ENCODE measurements around the gene CALML5.

The CALML5 gene

DNA sequence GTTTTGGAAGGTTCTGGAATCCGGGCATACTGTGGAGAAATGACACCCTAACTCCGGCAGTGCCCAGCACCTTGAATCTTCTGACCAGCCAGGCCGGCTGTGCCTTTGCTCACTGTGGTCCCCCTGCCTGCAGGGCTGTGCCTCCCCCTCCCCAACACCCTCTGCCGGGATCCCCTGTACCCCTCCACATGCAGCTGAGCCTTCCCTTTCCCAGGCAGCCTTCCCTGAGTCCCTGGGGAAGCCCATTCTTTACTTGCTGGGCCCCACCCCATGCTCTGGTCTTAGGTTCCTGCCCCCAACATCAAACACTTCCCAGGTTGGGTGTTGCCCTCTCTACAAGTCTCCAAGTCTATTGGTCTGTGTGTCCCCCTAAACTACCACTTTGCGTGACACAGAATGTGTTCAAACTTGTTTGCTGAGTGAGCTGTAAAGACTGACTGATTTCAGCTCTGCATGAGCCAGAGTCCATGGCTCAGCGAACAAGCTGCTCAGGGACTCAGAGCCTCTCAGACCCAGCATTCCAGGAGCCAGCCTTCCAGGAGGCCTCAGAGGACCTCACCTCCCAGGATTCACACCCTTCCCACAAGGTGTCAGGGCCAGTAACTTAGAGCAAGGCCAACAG is 31.6 kb downstream of the CALML5 start:
- no peak for TF ChIP-seq EZH2 (IDR thresholded peaks at IDR 0.05; ENCODE audit: borderline replicate concordance, low read depth, low read length, severe bottlenecking)
- TF ChIP-seq, protein P1, sequence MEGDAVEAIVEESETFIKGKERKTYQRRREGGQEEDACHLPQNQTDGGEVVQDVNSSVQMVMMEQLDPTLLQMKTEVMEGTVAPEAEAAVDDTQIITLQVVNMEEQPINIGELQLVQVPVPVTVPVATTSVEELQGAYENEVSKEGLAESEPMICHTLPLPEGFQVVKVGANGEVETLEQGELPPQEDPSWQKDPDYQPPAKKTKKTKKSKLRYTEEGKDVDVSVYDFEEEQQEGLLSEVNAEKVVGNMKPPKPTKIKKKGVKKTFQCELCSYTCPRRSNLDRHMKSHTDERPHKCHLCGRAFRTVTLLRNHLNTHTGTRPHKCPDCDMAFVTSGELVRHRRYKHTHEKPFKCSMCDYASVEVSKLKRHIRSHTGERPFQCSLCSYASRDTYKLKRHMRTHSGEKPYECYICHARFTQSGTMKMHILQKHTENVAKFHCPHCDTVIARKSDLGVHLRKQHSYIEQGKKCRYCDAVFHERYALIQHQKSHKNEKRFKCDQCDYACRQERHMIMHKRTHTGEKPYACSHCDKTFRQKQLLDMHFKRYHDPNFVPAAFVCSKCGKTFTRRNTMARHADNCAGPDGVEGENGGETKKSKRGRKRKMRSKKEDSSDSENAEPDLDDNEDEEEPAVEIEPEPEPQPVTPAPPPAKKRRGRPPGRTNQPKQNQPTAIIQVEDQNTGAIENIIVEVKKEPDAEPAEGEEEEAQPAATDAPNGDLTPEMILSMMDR (IDR thresholded peaks at IDR 0.05; ENCODE audit: borderline replicate concordance, extremely low read depth, low read length, poor library complexity, severe bottlenecking), result no peak
- no peaks in the 10 kb centered on the region; the same call in 1 of the 2 replicates for H4K20me1 ChIP-seq (ENCODE audit: insufficient read depth, low read length)
- H3K27me3 ChIP-seq (ENCODE audit: insufficient read depth, low read length, poor library complexity), result no peaks in the 10 kb centered on the region
- DNase-seq (no peak), ATAC-seq (ENCODE audit: insufficient read depth, low read depth) (no peak)
- no peak overlapping the region for H3K4me2 ChIP-seq (ENCODE audit: insufficient read depth, low read length)
- peaks cover 3% of the 10 kb centered on the region for H3K9me3 ChIP-seq (ENCODE audit: insufficient read depth, low read length, severe bottlenecking)
- no peak overlapping the region for H3K9ac ChIP-seq (ENCODE audit: low read depth, low read length)
- no peaks in the 10 kb centered on the region for H3K4me1 ChIP-seq (ENCODE audit: insufficient read depth, low read length)
- no peaks in the 10 kb centered on the region for H3K36me3 ChIP-seq (ENCODE audit: insufficient read depth, low read length)
- no peaks in the 10 kb centered on the region for H3K79me2 ChIP-seq (ENCODE audit: insufficient read depth, low read length)
- H3K4me3 ChIP-seq (ENCODE audit: low read depth in 1 of 2, low read length in 2 of 2), result no peak overlapping the region
- no peak overlapping the region for H2AFZ ChIP-seq (ENCODE audit: low read depth, low read length)
- H3K27ac ChIP-seq (ENCODE audit: low read length), result no peak overlapping the region

DNA sequence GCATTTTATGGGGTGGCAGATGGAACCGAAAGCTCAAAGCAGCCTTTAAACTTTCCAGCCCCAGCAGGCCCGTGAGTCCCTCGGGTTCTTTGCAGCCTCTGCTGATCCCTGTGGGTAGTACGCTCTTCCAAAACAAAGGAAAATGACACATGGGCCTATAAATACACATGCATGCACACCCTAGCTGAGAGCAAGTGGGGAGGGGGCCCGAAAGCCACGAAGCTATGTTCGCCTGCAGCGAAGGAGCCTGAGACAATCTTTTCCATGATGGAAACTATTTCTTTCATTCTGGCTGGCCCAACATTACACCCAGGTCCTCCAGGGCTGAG is 32.2 kb downstream of the CALML5 start:
- Histone ChIP-seq H3K9ac (ENCODE audit: low read depth, low read length) (no peak overlapping the region), H3K36me3 (ENCODE audit: insufficient read depth, low read length) (no peaks in the 10 kb centered on the region), H3K4me1 (ENCODE audit: insufficient read depth, low read length) (no peaks in the 10 kb centered on the region), H3K4me3 (ENCODE audit: low read depth in 1 of 2, low read length in 2 of 2) (no peak overlapping the region), H3K4me2 (ENCODE audit: insufficient read depth, low read length) (no peak overlapping the region), H2AFZ (ENCODE audit: low read depth, low read length) (no peak overlapping the region), H3K79me2 (ENCODE audit: insufficient read depth, low read length) (no peaks in the 10 kb centered on the region), H3K27me3 (ENCODE audit: insufficient read depth, low read length, poor library complexity) (no peaks in the 10 kb centered on the region), H4K20me1 (ENCODE audit: insufficient read depth, low read length) (no peaks in the 10 kb centered on the region; the same call in 1 of the 2 replicates), H3K27ac (ENCODE audit: low read length) (no peak overlapping the region), H3K9me3 (ENCODE audit: insufficient read depth, low read length, severe bottlenecking) (peaks cover 3% of the 10 kb centered on the region)
- no peak for TF ChIP-seq EZH2 (IDR thresholded peaks at IDR 0.05; ENCODE audit: borderline replicate concordance, low read depth, low read length, severe bottlenecking)
- TF ChIP-seq, protein P1 (IDR thresholded peaks at IDR 0.05; ENCODE audit: borderline replicate concordance, extremely low read depth, low read length, poor library complexity, severe bottlenecking), result no peak
- DNase-seq (no peak), ATAC-seq (ENCODE audit: insufficient read depth, low read depth) (no peak)

DNA sequence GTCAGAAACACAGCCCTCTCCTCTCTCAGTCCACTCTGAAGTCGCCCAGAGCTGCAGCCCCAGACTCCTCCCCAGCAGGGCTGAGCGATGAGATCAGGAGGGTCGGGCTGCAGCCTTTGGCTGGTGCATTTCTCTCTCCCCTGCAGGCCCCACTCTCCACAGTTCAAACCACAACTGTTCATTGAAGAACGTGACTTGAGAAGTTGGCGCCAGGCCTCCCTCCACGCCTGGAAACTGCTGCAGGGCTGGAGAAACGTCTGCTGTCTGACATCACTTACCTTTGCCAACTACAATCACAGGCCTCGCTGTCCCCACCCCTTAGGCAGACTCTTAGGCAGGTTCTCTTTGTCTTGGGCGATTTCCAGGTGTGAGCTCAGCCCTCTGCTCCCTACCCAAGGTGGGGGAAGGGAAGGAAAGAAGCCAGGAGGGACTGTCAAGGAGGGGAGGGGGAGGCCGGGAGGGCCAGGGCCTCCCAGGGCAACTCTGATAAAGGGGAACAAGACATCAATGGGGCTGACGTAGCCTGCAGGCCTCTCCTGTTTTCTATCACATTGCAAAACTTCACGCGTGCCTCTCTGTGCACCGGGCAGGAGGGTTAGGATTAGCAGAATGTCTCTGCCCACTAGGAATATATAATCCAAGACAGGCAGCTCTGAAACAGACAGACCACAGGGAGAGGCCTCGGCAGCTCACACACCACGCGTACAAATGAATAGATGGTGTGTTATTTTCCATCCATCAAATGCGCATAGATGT is 32.7 kb downstream of the CALML5 start:
- no peak overlapping the region for H3K9ac ChIP-seq (ENCODE audit: low read depth, low read length)
- TF ChIP-seq EZH2 (IDR thresholded peaks at IDR 0.05; ENCODE audit: borderline replicate concordance, low read depth, low read length, severe bottlenecking), result no peak
- TF ChIP-seq, protein P1 (IDR thresholded peaks at IDR 0.05; ENCODE audit: borderline replicate concordance, extremely low read depth, low read length, poor library complexity, severe bottlenecking), result no peak
- no peaks in the 10 kb centered on the region; the same call in 1 of the 2 replicates for H4K20me1 ChIP-seq (ENCODE audit: insufficient read depth, low read length)
- no peaks in the 10 kb centered on the region for H3K4me1 ChIP-seq (ENCODE audit: insufficient read depth, low read length)
- no peak overlapping the region for H2AFZ ChIP-seq (ENCODE audit: low read depth, low read length)
- no peak overlapping the region for H3K4me3 ChIP-seq (ENCODE audit: low read depth in 1 of 2, low read length in 2 of 2)
- no peak overlapping the region for H3K4me2 ChIP-seq (ENCODE audit: insufficient read depth, low read length)
- DNase-seq, result peak; percentile 29
- no peaks in the 10 kb centered on the region for H3K27me3 ChIP-seq (ENCODE audit: insufficient read depth, low read length, poor library complexity)
- H3K27ac ChIP-seq (ENCODE audit: low read length), result no peak overlapping the region
- H3K36me3 ChIP-seq (ENCODE audit: insufficient read depth, low read length), result no peaks in the 10 kb centered on the region
- no peaks in the 10 kb centered on the region for H3K79me2 ChIP-seq (ENCODE audit: insufficient read depth, low read length)
- ATAC-seq (ENCODE audit: insufficient read depth, low read depth), result peak; percentile 73
- H3K9me3 ChIP-seq (ENCODE audit: insufficient read depth, low read length, severe bottlenecking), result peaks cover 3% of the 10 kb centered on the region

All from DND-41 (cell line).